ENCODE measurements around the gene REL.

REL gene

GRCh38 chr2:60962528-60962927, 81.2 kb downstream of the REL start:
- TF ChIP-seq GATA2 (IDR thresholded peaks at IDR 0.05; ENCODE audit: low read depth, low read length) (no peak), GATA3 (IDR thresholded peaks at IDR 0.05; ENCODE audit: low read depth, low read length) (no peak)

GRCh38 chr2:60963190-60963589, 81.8 kb downstream of the REL start:
- no peak for TF ChIP-seq GATA3 (IDR thresholded peaks at IDR 0.05; ENCODE audit: low read depth, low read length)
- no peak for TF ChIP-seq GATA2 (IDR thresholded peaks at IDR 0.05; ENCODE audit: low read depth, low read length)

GRCh38 chr2:60964651-60965498, 83.5 kb downstream of the REL start:
- TF ChIP-seq GATA2 (IDR thresholded peaks at IDR 0.05; ENCODE audit: low read depth, low read length) (no peak), GATA3 (IDR thresholded peaks at IDR 0.05; ENCODE audit: low read depth, low read length) (no peak)

GRCh38 chr2:60965499-60965785, 84.1 kb downstream of the REL start:
- TF ChIP-seq GATA3 (IDR thresholded peaks at IDR 0.05; ENCODE audit: low read depth, low read length) (no peak), GATA2 (IDR thresholded peaks at IDR 0.05; ENCODE audit: low read depth, low read length) (no peak)

- TF ChIP-seq GATA3 (IDR thresholded peaks at IDR 0.05; ENCODE audit: low read depth, low read length) (no peak), GATA2 (IDR thresholded peaks at IDR 0.05; ENCODE audit: low read depth, low read length) (no peak)
These were observed 85.4 kb downstream of the REL start for GRCh38 chr2:60966507-60967405.

- TF ChIP-seq GATA2 (IDR thresholded peaks at IDR 0.05; ENCODE audit: low read depth, low read length) (no peak), GATA3 (IDR thresholded peaks at IDR 0.05; ENCODE audit: low read depth, low read length) (no peak)
These were observed 91.7 kb downstream of the REL start for GRCh38 chr2:60972889-60973656.

GRCh38 chr2:60973705-60974104, 92.3 kb downstream of the REL start:
- TF ChIP-seq GATA3 (IDR thresholded peaks at IDR 0.05; ENCODE audit: low read depth, low read length) = no peak
- TF ChIP-seq GATA2 (IDR thresholded peaks at IDR 0.05; ENCODE audit: low read depth, low read length) = no peak

GRCh38 chr2:60974652-60975051, 93.3 kb downstream of the REL start:
- no peak for TF ChIP-seq GATA3 (IDR thresholded peaks at IDR 0.05; ENCODE audit: low read depth, low read length)
- TF ChIP-seq GATA2 (IDR thresholded peaks at IDR 0.05; ENCODE audit: low read depth, low read length) = no peak
